ENCODE results near the gene PROKR1. TPM values are rescaled to one million over a fixed set of nuclear protein-coding genes. Genes with fewer than 3 reads are reported as not detected.
"Not testable (repeated sequence)": the region's sequence is repeated elsewhere in the genome, so short reads cannot be mapped to it uniquely, and the experiment has no call there.

The PROKR1 gene
- total RNA-seq, 1 donor from 2014 or later: not detected

- H3K9me3 ChIP-seq (replicated peaks): peaks cover 19% of the 10 kb centered on the region
- no peak for TF ChIP-seq CTCF (IDR thresholded peaks at IDR 0.05; ENCODE audit: borderline replicate concordance)
- intact Hi-C loops (cut with micrococcal nuclease): no loop called here
- no peaks in the 10 kb centered on the region for H3K4me1 ChIP-seq
- H3K4me3 ChIP-seq: no peak overlapping the region
- H3K27ac ChIP-seq (replicated peaks): no peak overlapping the region
- peaks cover 13% of the 10 kb centered on the region for H3K27me3 ChIP-seq (ENCODE audit: low read depth)
- H3K36me3 ChIP-seq: no peaks in the 10 kb centered on the region
- no peak for DNase-seq
Measured at GRCh38 chr2:68675470-68675869, 32.1 kb downstream of the PROKR1 start.

- H3K4me1 ChIP-seq; intact Hi-C loops (cut with micrococcal nuclease); DNase-seq; H3K4me3 ChIP-seq; H3K36me3 ChIP-seq; H3K27me3 ChIP-seq (ENCODE audit: low read depth); H3K27ac ChIP-seq (replicated peaks): not testable (repeated sequence)
- H3K9me3 ChIP-seq (replicated peaks): peaks cover 19% of the 10 kb centered on the region
Measured at GRCh38 chr2:68677837-68678236, 34.5 kb downstream of the PROKR1 start.

GRCh38 chr2:68679166-68679916, 36.0 kb downstream of the PROKR1 start:
- Histone ChIP-seq H3K4me3 (peak overlapping the region; percentile 63), H3K9me3 (replicated peaks) (peaks cover 16% of the 10 kb centered on the region), H3K27ac (replicated peaks) (peak overlapping the region; percentile 42)
- intact Hi-C loops (cut with micrococcal nuclease); H3K36me3 ChIP-seq; H3K4me1 ChIP-seq; H3K27me3 ChIP-seq (ENCODE audit: low read depth): not testable (repeated sequence)
- DNase-seq: peak; percentile 38

- Histone ChIP-seq H3K9me3 (replicated peaks) (peaks cover 11% of the 10 kb centered on the region), H3K27ac (replicated peaks) (peak overlapping the region; percentile 42), H3K4me3 (peak overlapping the region; percentile 63)
- H3K4me1 ChIP-seq; intact Hi-C loops (cut with micrococcal nuclease); DNase-seq; H3K27me3 ChIP-seq (ENCODE audit: low read depth); H3K36me3 ChIP-seq: not testable (repeated sequence)
Measured at GRCh38 chr2:68679917-68680267, 36.5 kb downstream of the PROKR1 start.

GRCh38 chr2:68684197-68684596, 40.8 kb downstream of the PROKR1 start:
- Histone ChIP-seq H3K27ac (replicated peaks) (no peak overlapping the region), H3K4me1 (no peaks in the 10 kb centered on the region), H3K36me3 (no peaks in the 10 kb centered on the region), H3K27me3 (ENCODE audit: low read depth) (no peaks in the 10 kb centered on the region), H3K4me3 (no peak overlapping the region), H3K9me3 (replicated peaks) (no peaks in the 10 kb centered on the region)
- no peak for TF ChIP-seq CTCF (IDR thresholded peaks at IDR 0.05; ENCODE audit: borderline replicate concordance)
- intact Hi-C loops (cut with micrococcal nuclease): no loop called here
- DNase-seq: no peak

- H3K4me1 ChIP-seq: no peaks in the 10 kb centered on the region
- H3K9me3 ChIP-seq (replicated peaks): no peaks in the 10 kb centered on the region
- H3K4me3 ChIP-seq: no peak overlapping the region
- no peak overlapping the region for H3K27ac ChIP-seq (replicated peaks)
- no peaks in the 10 kb centered on the region for H3K36me3 ChIP-seq
- no peaks in the 10 kb centered on the region for H3K27me3 ChIP-seq (ENCODE audit: low read depth)
- DNase-seq: no peak
- TF ChIP-seq CTCF (IDR thresholded peaks at IDR 0.05; ENCODE audit: borderline replicate concordance): no peak
- intact Hi-C loops (cut with micrococcal nuclease): no loop called here
Measured at GRCh38 chr2:68686178-68686577, 42.8 kb downstream of the PROKR1 start.

- Histone ChIP-seq H3K27me3 (ENCODE audit: low read depth) (no peaks in the 10 kb centered on the region), H3K27ac (replicated peaks) (no peak overlapping the region), H3K4me1 (no peaks in the 10 kb centered on the region), H3K9me3 (replicated peaks) (no peaks in the 10 kb centered on the region), H3K4me3 (no peak overlapping the region), H3K36me3 (no peaks in the 10 kb centered on the region)
- no peak for TF ChIP-seq CTCF (IDR thresholded peaks at IDR 0.05; ENCODE audit: borderline replicate concordance)
- no peak for DNase-seq
- intact Hi-C loops (cut with micrococcal nuclease): no loop called here
Measured at GRCh38 chr2:68687018-68687417, 43.6 kb downstream of the PROKR1 start.

Measured in left ventricle myocardium inferior (tissue), 1 donor.